Endodermal cell (in vitro differentiated cells): ENCODE data around the gene GPX4. TPM values are rescaled to one million over a fixed set of nuclear protein-coding genes. Genes with fewer than 3 reads are reported as not detected.

ENCODE experiments used
- DNase-seq: peaks from one replicate; pipeline ENCODE4 v3.0.0-alpha.2; 2017
- H3K27ac ChIP-seq: 2 replicates; pipeline ENCODE4 v1.5.1; 2013; ENCODE audit warnings: mild to moderate bottlenecking, low read depth, low read length, moderate library complexity
- H3K27me3 ChIP-seq: 2 replicates; pipeline ENCODE4 v1.6.1; 2013; ENCODE audit warnings: mild to moderate bottlenecking, low read length, moderate library complexity; ENCODE audit not compliant: insufficient read depth, control insufficient read depth, poor library complexity, severe bottlenecking
- H3K36me3 ChIP-seq: 2 replicates; pipeline ENCODE4 v1.7.0; 2013; ENCODE audit warnings: mild to moderate bottlenecking, low read length, moderate library complexity; ENCODE audit not compliant: control insufficient read depth, insufficient read depth
- H3K4me1 ChIP-seq: one replicate; pipeline ENCODE4 v1.7.0; 2013; ENCODE audit warnings: low read length; ENCODE audit not compliant: control insufficient read depth, insufficient read depth
- H3K4me3 ChIP-seq: 2 replicates; pipeline ENCODE4 v1.5.1; 2013; ENCODE audit warnings: mild to moderate bottlenecking, low read length, moderate library complexity
- H3K9ac ChIP-seq: 2 replicates; pipeline ENCODE4 v1.6.1; 2013; ENCODE audit warnings: mild to moderate bottlenecking, low read length, moderate library complexity; ENCODE audit not compliant: poor library complexity, severe bottlenecking; ENCODE audit errors: extremely low read depth
- H3K9me3 ChIP-seq: 2 replicates; pipeline ENCODE4 v1.6.1; 2013; ENCODE audit warnings: mild to moderate bottlenecking, low read length, moderate library complexity; ENCODE audit not compliant: control insufficient read depth
- H3K27ac Mint-ChIP-seq: 2 replicates; pipeline ENCODE4 v1.8.0; 2020; ENCODE audit warnings: mixed read lengths
- H3K27me3 Mint-ChIP-seq: 2 replicates; pipeline ENCODE4 v1.8.0; 2021; ENCODE audit warnings: mild to moderate bottlenecking, mixed read lengths; ENCODE audit not compliant: insufficient read depth
- H3K36me3 Mint-ChIP-seq: 2 replicates; pipeline ENCODE4 v1.8.0; 2020; ENCODE audit warnings: low read depth, mixed read lengths
- H3K4me1 Mint-ChIP-seq: 2 replicates; pipeline ENCODE4 v1.8.0; 2020; ENCODE audit warnings: mixed read lengths
- H3K4me3 Mint-ChIP-seq: 2 replicates; pipeline ENCODE4 v1.8.0; 2020; ENCODE audit warnings: mild to moderate bottlenecking, moderate library complexity, mixed read lengths
- H3K9me3 Mint-ChIP-seq: 2 replicates; pipeline ENCODE4 v1.8.0; 2020; ENCODE audit warnings: mild to moderate bottlenecking, mixed read lengths
- CTCF ChIP-seq: fragments of 200-600 bp; sonication (generic); conservative IDR thresholded peaks from 2 replicates; pipeline ENCODE4 v1.5.0; 2021; ENCODE audit warnings: antibody characterized with exemption, mild to moderate bottlenecking
- WGBS, 2 experiments: methylation state at CpG; one replicate each; pipeline versions ENCODE4 v1.1.5 to v1.1.7; 2013; ENCODE audit warnings: missing lambda C conversion rate in 2 of 2, mixed read lengths in 1 of 2; ENCODE audit not compliant: insufficient coverage in 1 of 2, insufficient read length in 1 of 2; 5-methylcytosine and 5-hydroxymethylcytosine counted together
- total RNA-seq, 2 donors: library from RNA; stranded (reverse); fragmentation: NEBNext Ultra II Directional in 1 of 2; extraction: Animal tissue kit (Norgen Biotek cat#: 25700) in 1 of 2; gene quantifications; 2 replicates in 1 of 2; 3 replicates in 1 of 2; pipeline ENCODE4 v1.2.1, GENCODE V29; 2021

Gene GPX4
- total RNA-seq, 2 donors from 2014 or later: 331 to 449 TPM

GRCh38 chr19:1135454-1135853, 31.7 kb downstream of the GPX4 start:
- Histone ChIP-seq H3K4me3 (no peak overlapping the region), H3K9me3 (no peaks in the 10 kb centered on the region), H3K27me3 (no peaks in the 10 kb centered on the region), H3K4me1 (no peaks in the 10 kb centered on the region), H3K9ac (no peak overlapping the region), H3K36me3 (peaks cover 14% of the 10 kb centered on the region), H3K27ac (no peak overlapping the region)
- Mint-ChIP-seq H3K27me3 (no peaks in the 10 kb centered on the region), H3K9me3 (no peaks in the 10 kb centered on the region), H3K27ac (no peak overlapping the region), H3K4me3 (no peak overlapping the region), H3K36me3 (peaks cover 13% of the 10 kb centered on the region), H3K4me1 (no peaks in the 10 kb centered on the region)
- WGBS, 2 experiments: 95% methylated on average over 11 to 17 of the region's 17 CpGs
- TF ChIP-seq CTCF: no peak
- DNase-seq: no peak

- WGBS, 2 experiments: 88 to 96% methylated on average over 4 to 12 of the region's 12 CpGs
- no peak for DNase-seq
- peaks cover 14% of the 10 kb centered on the region for H3K36me3 ChIP-seq
- no peaks in the 10 kb centered on the region for H3K27me3 ChIP-seq
- Mint-ChIP-seq H3K9me3 (no peaks in the 10 kb centered on the region), H3K4me3 (no peak overlapping the region), H3K27me3 (no peaks in the 10 kb centered on the region), H3K4me1 (no peaks in the 10 kb centered on the region), H3K36me3 (peaks cover 17% of the 10 kb centered on the region), H3K27ac (no peak overlapping the region)
- no peak overlapping the region for H3K4me3 ChIP-seq
- no peaks in the 10 kb centered on the region for H3K4me1 ChIP-seq
- peak overlapping the region; percentile 32 for H3K27ac ChIP-seq
- H3K9ac ChIP-seq: no peak overlapping the region
- TF ChIP-seq CTCF: no peak
- H3K9me3 ChIP-seq: no peaks in the 10 kb centered on the region
These were observed 32.4 kb downstream of the GPX4 start for GRCh38 chr19:1136201-1136600.

GRCh38 chr19:1136621-1137317, 33.0 kb downstream of the GPX4 start:
- Histone ChIP-seq H3K36me3 (peaks cover 14% of the 10 kb centered on the region), H3K27ac (peak overlapping the region; percentile 32), H3K27me3 (no peaks in the 10 kb centered on the region), H3K4me3 (no peak overlapping the region), H3K4me1 (no peaks in the 10 kb centered on the region), H3K9ac (no peak overlapping the region), H3K9me3 (no peaks in the 10 kb centered on the region)
- H3K4me3 Mint-ChIP-seq: no peak overlapping the region
- DNase-seq: no peak
- whole genome bisulfite sequencing, 2 experiments: 79 to 83% methylated on average over 10 to 18 of the region's 25 CpGs
- TF ChIP-seq CTCF: no peak
- H3K9me3 Mint-ChIP-seq: no peaks in the 10 kb centered on the region
- H3K27ac Mint-ChIP-seq: peak overlapping the region; percentile 39
- peaks cover 17% of the 10 kb centered on the region for H3K36me3 Mint-ChIP-seq
- no peaks in the 10 kb centered on the region for H3K4me1 Mint-ChIP-seq
- H3K27me3 Mint-ChIP-seq: no peaks in the 10 kb centered on the region
